ENCODE measurements around the gene LTF. TPM values are rescaled to one million over a fixed set of nuclear protein-coding genes. Genes with fewer than 3 reads are reported as not detected.
"Not testable (repeated sequence)": the region's sequence is repeated elsewhere in the genome, so short reads cannot be mapped to it uniquely, and the experiment has no call there.

The LTF gene
- total RNA-seq, 1 donor from 2014 or later, result not detected

GRCh38 chr3:46498916-46499519 lies 34.3 kb upstream of the LTF start:
- H3K27ac Mint-ChIP-seq (ENCODE audit: unreplicated experiment), result no peak overlapping the region
- H3K4me1 Mint-ChIP-seq (ENCODE audit: low read depth), result peaks cover 3% of the 10 kb centered on the region

GRCh38 chr3:46497556-46498265 lies 33.0 kb upstream of the LTF start, which contains the start of gene RTP3:
TSS of gene RTP3 (plus strand) at chr3:46497976. CDS start at chr3:46498063, 87 bp downstream.
- Mint-ChIP-seq H3K4me3 (ENCODE audit: unreplicated experiment) (no peak within 1 kb of the TSS), H3K4me1 (ENCODE audit: low read depth) (peaks cover 3% of the 10 kb centered on the region), H3K9me3 (ENCODE audit: low read depth) (no peaks in the 10 kb centered on the region)

More at GRCh38 chr3:46498916-46499519, 34.3 kb upstream of the LTF start:
- H3K27me3 Mint-ChIP-seq (ENCODE audit: low read depth), result no peaks in the 10 kb centered on the region
- TF ChIP-seq CTCF (IDR thresholded peaks at IDR 0.05), result no peak
- H3K36me3 Mint-ChIP-seq (ENCODE audit: low read depth), result no peaks in the 10 kb centered on the region
- no peaks in the 10 kb centered on the region for H3K9me3 Mint-ChIP-seq (ENCODE audit: low read depth)
- no peak for DNase-seq (ENCODE audit: low spot score)
- no peak overlapping the region for H3K4me3 Mint-ChIP-seq (ENCODE audit: unreplicated experiment)

GRCh38 chr3:46496746-46497555 lies 32.2 kb upstream of the LTF start:
- H3K4me1 Mint-ChIP-seq (ENCODE audit: low read depth), result peaks cover 3% of the 10 kb centered on the region

More at GRCh38 chr3:46497556-46498265, 33.0 kb upstream of the LTF start, which contains the start of gene RTP3:
- DNase-seq (ENCODE audit: low spot score), result no peak
- TF ChIP-seq CTCF (IDR thresholded peaks at IDR 0.05), result no peak
- Mint-ChIP-seq H3K36me3 (ENCODE audit: low read depth) (no peaks in the 10 kb centered on the region), H3K27me3 (ENCODE audit: low read depth) (no peaks in the 10 kb centered on the region), H3K27ac (ENCODE audit: unreplicated experiment) (no peak within 1 kb of the TSS)

GRCh38 chr3:46495901-46496456 lies 31.3 kb upstream of the LTF start:
- peaks cover 3% of the 10 kb centered on the region for H3K4me1 Mint-ChIP-seq (ENCODE audit: low read depth)
- H3K27me3 Mint-ChIP-seq (ENCODE audit: low read depth), result no peaks in the 10 kb centered on the region
- no peaks in the 10 kb centered on the region for H3K36me3 Mint-ChIP-seq (ENCODE audit: low read depth)
- no peaks in the 10 kb centered on the region for H3K9me3 Mint-ChIP-seq (ENCODE audit: low read depth)
- DNase-seq (ENCODE audit: low spot score), result no peak
- no peak for TF ChIP-seq CTCF (IDR thresholded peaks at IDR 0.05)
- H3K27ac Mint-ChIP-seq (ENCODE audit: unreplicated experiment), result no peak overlapping the region
- no peak overlapping the region for H3K4me3 Mint-ChIP-seq (ENCODE audit: unreplicated experiment)

More at GRCh38 chr3:46496746-46497555, 32.2 kb upstream of the LTF start:
- H3K4me3 Mint-ChIP-seq (ENCODE audit: unreplicated experiment), result no peak overlapping the region
- H3K36me3 Mint-ChIP-seq (ENCODE audit: low read depth), result no peaks in the 10 kb centered on the region
- no peaks in the 10 kb centered on the region for H3K9me3 Mint-ChIP-seq (ENCODE audit: low read depth)
- TF ChIP-seq CTCF (IDR thresholded peaks at IDR 0.05), result peak; percentile 70
- H3K27me3 Mint-ChIP-seq (ENCODE audit: low read depth), result no peaks in the 10 kb centered on the region
- DNase-seq (ENCODE audit: low spot score), result no peak
- no peak overlapping the region for H3K27ac Mint-ChIP-seq (ENCODE audit: unreplicated experiment)

- not testable (repeated sequence) for H3K9me3 Mint-ChIP-seq (ENCODE audit: low read depth); H3K4me1 Mint-ChIP-seq (ENCODE audit: low read depth); DNase-seq (ENCODE audit: low spot score); H3K4me3 Mint-ChIP-seq (ENCODE audit: unreplicated experiment); H3K27me3 Mint-ChIP-seq (ENCODE audit: low read depth); H3K36me3 Mint-ChIP-seq (ENCODE audit: low read depth); H3K27ac Mint-ChIP-seq (ENCODE audit: unreplicated experiment)
These were observed 29.8 kb upstream of the LTF start for GRCh38 chr3:46494491-46494890.
